GM12891 (cell line): ENCODE results near the gene KCNIP2.

ENCODE experiments used
- POLR2A ChIP-seq: IDR thresholded peaks from 2 replicates; pipeline ENCODE4 v1.6.1; 2011; ENCODE audit warnings: low read depth, low read length, control low read depth
- POLR2AphosphoS5 ChIP-seq: IDR thresholded peaks from 2 replicates; pipeline ENCODE4 v1.6.1; 2011; ENCODE audit warnings: low read depth, low read length, control low read depth

- no peak for TF ChIP-seq POLR2A
- no peak for TF ChIP-seq POLR2AphosphoS5
Observed at GRCh38 chr10:101816376-101816775, 27.2 kb downstream of the KCNIP2 start.
